Left renal pelvis (tissue), 4 donors: ENCODE data around the gene PTPRJ. TPM values are rescaled to one million over a fixed set of nuclear protein-coding genes. Genes with fewer than 3 reads are reported as not detected.
"Not testable (repeated sequence)": the region's sequence is repeated elsewhere in the genome, so short reads cannot be mapped to it uniquely, and the experiment has no call there.

Experiments used
- DNase-seq, 4 donors: peaks; one replicate each; pipeline ENCODE4 v3.0.0-alpha.2; 2013; ENCODE audit warnings: low read depth in 4 of 4, low spot score in 3 of 4
- polyA plus RNA-seq, 4 donors: library from polyadenylated mRNA; unstranded; fragments of 120-200 nt; gene quantifications; one replicate each; pipeline ENCODE4 v1.2.1, GENCODE V29; 2013; ENCODE audit not compliant: insufficient read length in 4 of 4

PTPRJ gene
- polyA plus RNA-seq, 4 donors = 9.0 to 25.1 (median 23.9) TPM

- DNase-seq = no peak
These were observed 154.0 kb downstream of the PTPRJ start for GRCh38 chr11:48134221-48134922.

DNA sequence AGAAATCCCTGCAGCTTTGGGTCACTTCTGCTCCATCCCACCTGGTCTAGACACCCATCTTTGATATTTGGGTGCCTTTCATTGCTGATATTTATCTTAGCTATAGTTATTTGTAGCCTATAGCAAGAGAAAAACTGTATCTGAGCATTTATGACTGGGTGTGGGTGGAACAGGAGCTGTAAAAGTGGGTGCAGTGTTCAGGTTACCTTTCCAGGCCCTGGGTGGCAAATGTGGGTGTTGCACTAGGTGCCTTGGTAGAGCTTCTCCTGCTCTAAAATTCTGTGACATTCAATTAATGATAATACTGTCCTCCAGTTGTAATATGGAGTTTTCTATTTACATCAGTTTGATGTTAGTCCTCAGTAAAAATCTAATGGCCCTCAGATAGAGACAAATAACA is 157.9 kb downstream of the PTPRJ start:
- DNase-seq = no peak

- DNase-seq = not testable (repeated sequence)
These were observed 159.5 kb downstream of the PTPRJ start for GRCh38 chr11:48139896-48140295.

- no peak for DNase-seq
These were observed 161.2 kb downstream of the PTPRJ start for GRCh38 chr11:48141475-48142122.

GRCh38 chr11:48142889-48143288 is 162.5 kb downstream of the PTPRJ start:
- no peak for DNase-seq

- DNase-seq = no peak
These were observed 168.4 kb downstream of the PTPRJ start for GRCh38 chr11:48148749-48149148.

- no peak for DNase-seq
These were observed 169.9 kb downstream of the PTPRJ start for GRCh38 chr11:48150213-48150612.

DNA sequence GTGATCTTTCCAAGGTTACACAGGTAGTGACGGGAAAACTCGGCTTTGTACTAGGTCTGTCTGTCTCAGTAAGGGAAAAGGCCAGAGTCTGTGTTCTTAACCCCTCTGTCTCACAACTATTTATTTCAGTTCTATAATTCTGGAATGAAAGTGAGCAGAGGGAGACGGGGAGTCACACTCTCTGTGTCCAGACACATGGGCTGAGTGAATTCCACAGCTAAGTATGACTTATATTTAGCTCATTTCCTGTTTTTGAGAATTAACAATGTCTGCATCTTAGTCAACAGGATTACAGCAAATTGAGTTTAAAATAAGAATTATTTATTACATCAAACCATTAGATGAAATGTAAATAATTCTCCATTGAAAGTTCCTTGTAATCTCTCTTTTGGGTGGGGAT is 173.8 kb downstream of the PTPRJ start:
- no peak for DNase-seq

GRCh38 chr11:48161951-48162884 is 181.9 kb downstream of the PTPRJ start:
- no peak for DNase-seq

- DNase-seq = no peak
These were observed 182.5 kb downstream of the PTPRJ start for GRCh38 chr11:48162885-48163268.

- DNase-seq = no peak
These were observed 183.2 kb downstream of the PTPRJ start for GRCh38 chr11:48163360-48164100.

- no peak for DNase-seq
These were observed 184.5 kb downstream of the PTPRJ start for GRCh38 chr11:48164836-48165235.

DNA sequence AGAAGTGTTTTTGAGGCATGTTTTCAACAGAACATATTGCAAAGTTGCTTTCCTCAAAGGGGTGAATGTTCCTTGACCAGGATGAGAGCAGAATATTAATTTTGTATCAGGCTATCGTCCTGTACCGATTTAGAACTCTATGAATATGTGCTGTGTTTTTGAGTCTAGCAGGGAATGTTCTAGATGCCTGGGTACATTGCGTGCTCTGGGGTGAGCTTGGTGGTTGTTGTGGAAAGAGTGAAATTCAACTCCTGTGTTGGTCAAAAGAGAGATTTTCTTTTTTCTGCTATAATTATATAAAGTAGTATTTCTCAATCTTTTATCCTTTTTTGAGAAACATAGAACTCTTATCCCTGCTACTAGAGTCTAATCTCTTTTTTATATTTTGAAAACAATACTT is 185.1 kb downstream of the PTPRJ start:
- DNase-seq = no peak

- no peak for DNase-seq
These were observed 187.0 kb downstream of the PTPRJ start for GRCh38 chr11:48167380-48167779.

DNA sequence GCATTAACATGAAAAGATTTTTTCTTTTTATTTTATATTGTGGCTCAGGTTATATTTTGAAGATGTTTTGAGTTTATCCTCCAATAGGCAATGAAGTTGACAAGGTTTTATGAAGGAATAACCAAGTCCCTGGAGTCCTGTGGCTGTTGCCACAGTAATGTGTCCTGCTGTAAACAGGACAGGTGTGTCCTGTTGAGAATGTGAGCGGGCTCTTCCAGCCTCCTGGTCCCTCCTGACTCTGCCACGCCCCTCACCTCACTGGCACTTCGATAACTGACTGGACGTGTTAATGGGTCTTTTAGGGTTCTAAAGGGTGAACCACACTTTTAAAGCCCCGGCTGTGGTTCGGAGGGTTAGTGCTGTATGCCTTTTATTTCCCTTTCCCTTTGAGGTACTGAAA is 188.5 kb downstream of the PTPRJ start:
- no peak for DNase-seq

GRCh38 chr11:48169259-48169658 is 188.9 kb downstream of the PTPRJ start:
- DNase-seq = no peak

DNA sequence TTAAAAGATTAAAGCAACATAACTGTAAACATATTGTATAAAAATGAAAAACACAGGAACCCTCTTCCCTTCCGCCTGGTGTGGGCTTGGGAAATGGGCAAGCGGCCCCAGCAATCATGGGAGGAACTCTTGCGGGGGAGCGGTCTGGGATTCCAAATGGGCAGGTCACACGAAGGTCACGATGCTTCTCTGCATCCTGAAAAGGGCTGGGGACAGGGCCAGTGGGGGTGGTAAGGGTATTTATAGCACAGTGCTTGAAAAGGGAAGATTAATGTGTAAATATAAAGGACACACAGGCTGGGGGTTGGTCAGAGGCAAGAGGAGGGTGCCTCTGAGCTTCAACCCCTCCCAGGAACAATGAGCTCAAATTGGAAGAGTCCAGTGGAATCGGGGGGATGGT is 189.4 kb downstream of the PTPRJ start:
- DNase-seq = no peak

- no peak for DNase-seq
These were observed 190.2 kb downstream of the PTPRJ start for GRCh38 chr11:48170241-48171233.

GRCh38 chr11:48172818-48173609 is 192.7 kb downstream of the PTPRJ start:
- peak in 3 of 4 donors; percentile 30 to 40 (median 35) for DNase-seq
